ENCODE results near the gene MYORG. TPM values are rescaled to one million over a fixed set of nuclear protein-coding genes. Genes with fewer than 3 reads are reported as not detected.

Gene MYORG
- total and polyA plus RNA-seq, 8 donors = 0.76 to 31.3 (median 14.4) TPM

DNA sequence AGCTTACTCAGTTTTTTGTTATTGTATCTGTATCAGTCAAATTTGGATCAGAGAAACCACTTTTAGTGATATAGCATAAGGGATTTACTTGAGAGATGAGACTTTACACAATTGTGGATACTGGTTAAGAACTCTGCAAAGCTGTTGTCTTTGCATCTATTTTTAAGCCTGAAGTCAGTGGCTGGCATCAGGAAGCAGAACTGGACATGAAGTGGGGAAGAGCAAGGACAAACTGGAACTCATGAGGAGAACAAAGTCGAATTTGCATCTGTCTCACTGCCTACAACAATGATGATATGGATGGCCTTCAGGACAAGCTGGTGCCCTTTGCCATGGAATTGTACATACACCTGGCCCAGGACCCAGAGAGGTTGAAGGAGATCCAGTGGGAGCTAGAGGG is 15.8 kb upstream of the MYORG start:
- WGBS, 5 donors = 52 to 74% (median 61%) methylated on average over 1 of the region's 1 CpG

DNA sequence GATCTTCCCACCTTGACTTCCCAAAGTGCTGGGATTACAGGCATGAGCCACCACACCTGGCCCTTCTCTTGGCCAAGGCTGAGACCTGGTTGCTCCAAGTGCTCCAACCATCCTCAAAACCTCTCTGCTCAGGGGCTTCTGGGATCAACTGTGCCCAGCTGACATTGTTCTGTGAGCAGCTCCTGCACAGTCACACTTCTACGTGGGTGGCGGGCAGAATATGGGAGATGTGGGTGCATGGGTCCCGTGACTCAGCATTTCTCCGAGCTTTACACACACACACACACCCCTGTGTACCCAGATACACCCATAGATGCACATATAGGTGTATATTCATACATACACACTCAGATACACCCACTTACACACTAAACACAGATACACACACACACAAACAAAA is 10.5 kb upstream of the MYORG start:
- TF ChIP-seq EP300 (IDR thresholded peaks at IDR 0.05) = no peak
- TF ChIP-seq, protein P1, sequence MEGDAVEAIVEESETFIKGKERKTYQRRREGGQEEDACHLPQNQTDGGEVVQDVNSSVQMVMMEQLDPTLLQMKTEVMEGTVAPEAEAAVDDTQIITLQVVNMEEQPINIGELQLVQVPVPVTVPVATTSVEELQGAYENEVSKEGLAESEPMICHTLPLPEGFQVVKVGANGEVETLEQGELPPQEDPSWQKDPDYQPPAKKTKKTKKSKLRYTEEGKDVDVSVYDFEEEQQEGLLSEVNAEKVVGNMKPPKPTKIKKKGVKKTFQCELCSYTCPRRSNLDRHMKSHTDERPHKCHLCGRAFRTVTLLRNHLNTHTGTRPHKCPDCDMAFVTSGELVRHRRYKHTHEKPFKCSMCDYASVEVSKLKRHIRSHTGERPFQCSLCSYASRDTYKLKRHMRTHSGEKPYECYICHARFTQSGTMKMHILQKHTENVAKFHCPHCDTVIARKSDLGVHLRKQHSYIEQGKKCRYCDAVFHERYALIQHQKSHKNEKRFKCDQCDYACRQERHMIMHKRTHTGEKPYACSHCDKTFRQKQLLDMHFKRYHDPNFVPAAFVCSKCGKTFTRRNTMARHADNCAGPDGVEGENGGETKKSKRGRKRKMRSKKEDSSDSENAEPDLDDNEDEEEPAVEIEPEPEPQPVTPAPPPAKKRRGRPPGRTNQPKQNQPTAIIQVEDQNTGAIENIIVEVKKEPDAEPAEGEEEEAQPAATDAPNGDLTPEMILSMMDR (IDR thresholded peaks at IDR 0.05) = no peak
- no peak for TF ChIP-seq POLR2AphosphoS5 (IDR thresholded peaks at IDR 0.05)
- no peak for TF ChIP-seq POLR2A (IDR thresholded peaks at IDR 0.05)
- H3K9me3 ChIP-seq = no peaks in the 10 kb centered on the region
- intact Hi-C loops (cut with DNase I; ENCODE audit: low total_unique reads) = no loop called here
- WGBS, 5 donors = 72 to 82% (median 77%) methylated on average over 4 of the region's 4 CpGs
- H3K4me1 ChIP-seq = no peaks in the 10 kb centered on the region
- no peak for DNase-seq
- no peak overlapping the region for H3K4me3 ChIP-seq
- no peaks in the 10 kb centered on the region for H3K36me3 ChIP-seq
- H3K27me3 ChIP-seq = no peaks in the 10 kb centered on the region
- no peak overlapping the region for H3K27ac ChIP-seq

More for the DNA sequence above, 15.8 kb upstream of the MYORG start:
- intact Hi-C loops (cut with DNase I; ENCODE audit: low total_unique reads) = no loop called here
- no peak for DNase-seq
- H3K27me3 ChIP-seq = no peaks in the 10 kb centered on the region
- no peaks in the 10 kb centered on the region for H3K9me3 ChIP-seq
- TF ChIP-seq POLR2AphosphoS5 (IDR thresholded peaks at IDR 0.05) (no peak), POLR2A (IDR thresholded peaks at IDR 0.05) (no peak), EP300 (IDR thresholded peaks at IDR 0.05) (no peak)
- TF ChIP-seq, protein P1 (IDR thresholded peaks at IDR 0.05) = no peak
- H3K27ac ChIP-seq = no peak overlapping the region
- H3K4me1 ChIP-seq = no peaks in the 10 kb centered on the region
- H3K36me3 ChIP-seq = peaks cover 0 to 8% (median 2%) of the 10 kb centered on the region in 4 donors
- H3K4me3 ChIP-seq = no peak overlapping the region

DNA sequence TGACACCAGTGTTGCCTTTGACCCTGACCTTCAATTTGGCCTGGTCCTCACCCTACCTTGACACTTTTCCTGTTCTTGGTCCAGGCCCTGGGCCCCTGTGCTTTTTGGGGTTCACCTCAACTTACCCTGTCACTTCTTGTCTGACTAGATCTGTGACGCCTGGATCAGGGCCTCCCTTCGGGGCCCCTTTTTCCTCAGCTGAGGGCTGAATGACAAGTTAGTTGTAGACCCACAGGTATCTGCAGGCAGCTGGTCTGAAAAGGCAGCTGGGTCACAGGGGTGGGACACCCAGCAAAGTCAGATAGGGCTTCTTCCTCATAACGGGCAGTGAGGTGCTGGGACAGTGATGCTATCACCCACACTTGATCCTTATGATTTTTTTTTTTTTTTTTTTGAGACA is 10.0 kb upstream of the MYORG start:
- H3K27ac ChIP-seq = no peak overlapping the region
- H3K4me3 ChIP-seq = no peak overlapping the region
- no peaks in the 10 kb centered on the region for H3K36me3 ChIP-seq
- intact Hi-C loops (cut with DNase I; ENCODE audit: low total_unique reads) = no loop called here
- H3K27me3 ChIP-seq = no peaks in the 10 kb centered on the region
- TF ChIP-seq EP300 (IDR thresholded peaks at IDR 0.05) (no peak), POLR2AphosphoS5 (IDR thresholded peaks at IDR 0.05) (no peak), POLR2A (IDR thresholded peaks at IDR 0.05) (no peak)
- TF ChIP-seq, protein P1 (IDR thresholded peaks at IDR 0.05) = no peak
- WGBS, 5 donors = 73 to 95% (median 85%) methylated on average over 3 of the region's 3 CpGs
- no peak for DNase-seq
- peaks cover 0 to 3% (median 0%) of the 10 kb centered on the region in 4 donors for H3K4me1 ChIP-seq
- H3K9me3 ChIP-seq = no peaks in the 10 kb centered on the region

DNA sequence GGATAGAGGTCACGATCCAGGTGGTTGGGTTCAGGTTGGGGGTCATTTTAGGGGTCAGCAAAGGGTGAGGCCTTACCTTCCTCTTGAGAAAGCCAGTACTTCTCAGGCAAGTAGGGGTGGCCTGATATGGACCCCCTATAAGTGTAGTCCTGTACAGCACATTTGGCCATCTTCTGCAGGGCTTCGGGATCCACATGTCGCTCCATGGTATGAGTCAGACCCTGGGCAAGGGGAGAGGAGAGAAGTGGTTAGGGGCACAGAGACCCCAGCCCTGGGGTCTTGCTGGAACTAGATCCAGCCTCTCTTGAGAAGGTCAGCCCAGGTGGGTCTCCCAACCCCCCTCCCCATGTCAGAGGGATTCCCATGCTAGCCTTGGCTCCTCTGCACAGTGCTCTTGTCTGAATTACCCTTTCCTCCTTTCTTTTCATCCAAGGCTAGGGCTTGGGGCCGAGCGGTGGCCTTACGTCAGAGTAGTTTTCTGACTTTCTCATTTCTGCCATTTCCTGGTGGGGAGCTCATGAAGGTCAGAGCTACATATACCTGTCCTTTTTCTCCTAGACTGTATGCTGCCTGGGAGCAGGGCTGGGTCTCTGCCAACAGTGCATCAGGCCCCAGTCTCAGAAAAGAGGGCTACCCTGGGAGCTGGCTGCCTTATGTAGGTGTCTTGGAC is 9.0 kb upstream of the MYORG start:
- H3K27ac ChIP-seq = no peak overlapping the region
- DNase-seq = no peak
- peaks cover 8 to 11% (median 9%) of the 10 kb centered on the region in 4 donors for H3K4me1 ChIP-seq
- no peaks in the 10 kb centered on the region for H3K36me3 ChIP-seq
- no peaks in the 10 kb centered on the region for H3K9me3 ChIP-seq
- intact Hi-C loops (cut with DNase I; ENCODE audit: low total_unique reads) = no loop called here
- WGBS, 5 donors = 79 to 98% (median 96%) methylated on average over 6 of the region's 6 CpGs
- H3K4me3 ChIP-seq = no peak overlapping the region
- no peaks in the 10 kb centered on the region for H3K27me3 ChIP-seq
- TF ChIP-seq EP300 (IDR thresholded peaks at IDR 0.05) (no peak), POLR2A (IDR thresholded peaks at IDR 0.05) (no peak), POLR2AphosphoS5 (IDR thresholded peaks at IDR 0.05) (no peak)
- TF ChIP-seq, protein P1 (IDR thresholded peaks at IDR 0.05) = no peak

Measured in stomach (tissue), 9 donors.